NT2/D1 (cell line): ENCODE data around the gene GRAMD2B.
"Not testable (repeated sequence)": the region's sequence is repeated elsewhere in the genome, so short reads cannot be mapped to it uniquely, and the experiment has no call there.

ENCODE experiments used
- DNase-seq: peaks from one replicate; pipeline ENCODE4 v3.0.0-alpha.2; 2011; ENCODE audit warnings: low read depth, low spot score
- H3K27me3 ChIP-seq: 2 replicates; pipeline ENCODE4 v1.6.0; 2011; ENCODE audit warnings: mild to moderate bottlenecking; ENCODE audit not compliant: insufficient read length, insufficient read depth
- H3K36me3 ChIP-seq: 2 replicates; pipeline ENCODE4 v1.6.1; 2011; ENCODE audit warnings: mild to moderate bottlenecking, low read length, mixed read lengths; ENCODE audit not compliant: insufficient read depth, insufficient read length
- H3K4me1 ChIP-seq: 2 replicates; pipeline ENCODE4 v1.5.1; 2011; ENCODE audit not compliant: insufficient read depth, insufficient read length
- H3K4me3 ChIP-seq: 2 replicates; pipeline ENCODE4 v1.5.1; 2011; ENCODE audit warnings: low read depth; ENCODE audit not compliant: insufficient read length
- H3K9ac ChIP-seq: 2 replicates; pipeline ENCODE4 v1.6.0; 2011; ENCODE audit warnings: low read depth; ENCODE audit not compliant: insufficient read length
- H3K9me3 ChIP-seq: 2 replicates; pipeline ENCODE4 v1.5.1; 2011; ENCODE audit warnings: mild to moderate bottlenecking, low read length; ENCODE audit not compliant: insufficient read depth
- SUZ12 ChIP-seq: IDR thresholded peaks from 2 replicates; pipeline ENCODE4 v1.6.1; 2011; ENCODE audit not compliant: insufficient read length, insufficient read depth; ENCODE audit errors: extremely low read depth
- YY1 ChIP-seq: IDR thresholded peaks from 2 replicates; pipeline ENCODE4 v1.6.1; 2011; ENCODE audit not compliant: insufficient read length, insufficient read depth
- ZNF274 ChIP-seq: IDR thresholded peaks from 2 replicates; pipeline ENCODE4 v1.6.1; 2011; ENCODE audit warnings: mild to moderate bottlenecking, low read depth, low read length

Gene GRAMD2B

GRCh38 chr5:126469536-126470316 lies 46.5 kb downstream of the GRAMD2B start:
- no peak overlapping the region for H3K9ac ChIP-seq
- H3K4me1 ChIP-seq, result no peaks in the 10 kb centered on the region
- no peaks in the 10 kb centered on the region for H3K27me3 ChIP-seq
- TF ChIP-seq ZNF274 (no peak), YY1 (no peak), SUZ12 (no peak)
- H3K9me3 ChIP-seq, result no peaks in the 10 kb centered on the region
- peaks cover 6% of the 10 kb centered on the region for H3K36me3 ChIP-seq
- DNase-seq, result no peak
- no peak overlapping the region for H3K4me3 ChIP-seq

GRCh38 chr5:126470529-126470928 lies 47.3 kb downstream of the GRAMD2B start:
- not testable (repeated sequence) for H3K4me1 ChIP-seq, H3K9ac ChIP-seq, H3K36me3 ChIP-seq, H3K27me3 ChIP-seq, H3K4me3 ChIP-seq, H3K9me3 ChIP-seq, DNase-seq

GRCh38 chr5:126471247-126471646 lies 48.0 kb downstream of the GRAMD2B start:
- Histone ChIP-seq H3K27me3 (no peaks in the 10 kb centered on the region), H3K4me1 (no peaks in the 10 kb centered on the region), H3K36me3 (peaks cover 6% of the 10 kb centered on the region), H3K9ac (no peak overlapping the region), H3K4me3 (no peak overlapping the region), H3K9me3 (no peaks in the 10 kb centered on the region)
- TF ChIP-seq ZNF274, result no peak
- no peak for TF ChIP-seq SUZ12
- no peak for TF ChIP-seq YY1
- no peak for DNase-seq

GRCh38 chr5:126471875-126472537 lies 48.8 kb downstream of the GRAMD2B start:
- TF ChIP-seq SUZ12, result no peak
- TF ChIP-seq ZNF274, result no peak
- TF ChIP-seq YY1, result no peak
- Histone ChIP-seq H3K9me3 (no peaks in the 10 kb centered on the region), H3K36me3 (peaks cover 6% of the 10 kb centered on the region), H3K9ac (no peak overlapping the region), H3K4me1 (no peaks in the 10 kb centered on the region), H3K4me3 (no peak overlapping the region), H3K27me3 (no peaks in the 10 kb centered on the region)
- DNase-seq, result no peak

GRCh38 chr5:126472538-126472889 lies 49.3 kb downstream of the GRAMD2B start:
- H3K9me3 ChIP-seq, result no peaks in the 10 kb centered on the region
- no peaks in the 10 kb centered on the region for H3K4me1 ChIP-seq
- TF ChIP-seq ZNF274, result no peak
- no peak for TF ChIP-seq SUZ12
- TF ChIP-seq YY1, result no peak
- no peak for DNase-seq
- no peaks in the 10 kb centered on the region for H3K27me3 ChIP-seq
- H3K4me3 ChIP-seq, result no peak overlapping the region
- H3K36me3 ChIP-seq, result peaks cover 6% of the 10 kb centered on the region
- H3K9ac ChIP-seq, result no peak overlapping the region

GRCh38 chr5:126477294-126478117 lies 54.3 kb downstream of the GRAMD2B start:
- no peaks in the 10 kb centered on the region for H3K36me3 ChIP-seq
- no peaks in the 10 kb centered on the region for H3K4me1 ChIP-seq
- no peaks in the 10 kb centered on the region for H3K9me3 ChIP-seq
- H3K4me3 ChIP-seq, result no peak overlapping the region
- H3K27me3 ChIP-seq, result no peaks in the 10 kb centered on the region
- no peak for DNase-seq
- TF ChIP-seq ZNF274 (no peak), YY1 (no peak), SUZ12 (no peak)
- H3K9ac ChIP-seq, result no peak overlapping the region

GRCh38 chr5:126479810-126480209 lies 56.6 kb downstream of the GRAMD2B start:
- Histone ChIP-seq H3K9ac (no peak overlapping the region), H3K27me3 (no peaks in the 10 kb centered on the region), H3K9me3 (no peaks in the 10 kb centered on the region), H3K4me1 (no peaks in the 10 kb centered on the region), H3K4me3 (no peak overlapping the region), H3K36me3 (peaks cover 5% of the 10 kb centered on the region)
- TF ChIP-seq SUZ12, result no peak
- no peak for TF ChIP-seq YY1
- no peak for TF ChIP-seq ZNF274
- no peak for DNase-seq
